ENCODE results near the gene SLC28A3.

- TF ChIP-seq CTCF (IDR thresholded peaks at IDR 0.05) (peak; percentile 67), USF2 (CRISPR knock-in tag; IDR thresholded peaks at IDR 0.05) (no peak), JUN (CRISPR knock-in tag; IDR thresholded peaks at IDR 0.05) (no peak), E2F1 (CRISPR knock-in tag; IDR thresholded peaks at IDR 0.05) (no peak), ATF3 (CRISPR knock-in tag; conservative IDR thresholded peaks at IDR 0.05) (no peak)
These were observed 79.3 kb downstream of the SLC28A3 start for GRCh38 chr9:84261070-84261746.

Data from WTC11 (cell line).